Loucy (cell line): Measurements from ENCODE around the gene RSAD1.
"Not testable (repeated sequence)": the region's sequence is repeated elsewhere in the genome, so short reads cannot be mapped to it uniquely, and the experiment has no call there.

Experiments used
- CTCF ChIP-seq: fragments of 200-600 bp; sonication (generic); conservative IDR thresholded peaks from 2 replicates; pipeline ENCODE4 v1.5.1; 2014; ENCODE audit warnings: mild to moderate bottlenecking, antibody characterized with exemption, low read length
- EZH2phosphoT487 ChIP-seq: fragments of 200-600 bp; IDR thresholded peaks from 2 replicates; pipeline ENCODE4 v1.6.1; 2018; ENCODE audit warnings: antibody characterized with exemption, mild to moderate bottlenecking, moderate library complexity, borderline replicate concordance

DNA sequence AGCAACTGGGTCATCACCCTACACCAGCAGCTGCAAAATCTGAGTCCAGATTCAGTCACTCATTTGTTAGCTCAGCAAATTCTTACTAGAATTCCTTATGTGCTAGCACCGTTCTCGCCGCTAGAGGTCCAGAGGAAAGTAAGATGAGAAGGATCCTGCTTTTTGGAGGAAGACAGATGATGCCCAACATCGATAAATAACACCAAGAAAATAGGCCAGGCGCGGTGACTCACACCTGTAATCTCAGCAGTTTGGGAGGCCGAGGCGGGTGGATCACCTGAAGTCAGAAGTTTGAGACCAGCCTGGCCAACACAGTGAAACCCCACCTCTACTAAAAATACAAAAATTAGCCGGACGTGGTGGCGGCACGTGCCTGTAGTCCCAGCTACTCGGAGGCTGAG is 5.9 kb upstream of the RSAD1 start:
- not testable (repeated sequence) for TF ChIP-seq CTCF, EZH2phosphoT487
